HG02981 (cell line): ENCODE data around the gene FASTKD3.
"Not testable (repeated sequence)": the region's sequence is repeated elsewhere in the genome, so short reads cannot be mapped to it uniquely, and the experiment has no call there.

Source experiments
- ATAC-seq: cut with Tn5 transposase; IDR thresholded peaks from one replicate; pipeline ENCODE4 v1.9.1; 2021; ENCODE audit warnings: mild to moderate bottlenecking, moderate library complexity; ENCODE audit not compliant: unreplicated experiment

The FASTKD3 gene

GRCh38 chr5:7868773-7869473, at the start of gene FASTKD3, which contains the start of gene MTRR:
TSS of gene FASTKD3 (minus strand) at chr5:7869031. CDS start at chr5:7868083, 948 bp downstream.
TSS of gene MTRR (plus strand) at chr5:7869148. CDS start at chr5:7870795, 1,647 bp downstream.
- ATAC-seq: peak; percentile 98

GRCh38 chr5:7917130-7918123, 48.6 kb upstream of the FASTKD3 start:
- ATAC-seq: no peak

- no peak for ATAC-seq
Observed at GRCh38 chr5:7916171-7916804, 47.5 kb upstream of the FASTKD3 start.

- ATAC-seq: not testable (repeated sequence)
Observed at GRCh38 chr5:7911429-7911771, 42.6 kb upstream of the FASTKD3 start.

GRCh38 chr5:7910738-7911428, 42.1 kb upstream of the FASTKD3 start:
- ATAC-seq: peak; percentile 57

GRCh38 chr5:7908317-7908716, 39.5 kb upstream of the FASTKD3 start:
- ATAC-seq: no peak

- no peak for ATAC-seq
Observed at GRCh38 chr5:7907612-7908011, 38.8 kb upstream of the FASTKD3 start.

GRCh38 chr5:7904170-7904569, 35.3 kb upstream of the FASTKD3 start:
- no peak for ATAC-seq

GRCh38 chr5:7902666-7903625, 34.1 kb upstream of the FASTKD3 start:
- no peak for ATAC-seq

GRCh38 chr5:7902201-7902600, 33.4 kb upstream of the FASTKD3 start:
- no peak for ATAC-seq

- no peak for ATAC-seq
Observed at GRCh38 chr5:7897014-7897600, 28.3 kb upstream of the FASTKD3 start.

- peak; percentile 98 for ATAC-seq
Observed at GRCh38 chr5:7894860-7895259, 26.0 kb upstream of the FASTKD3 start.

- no peak for ATAC-seq
Observed at GRCh38 chr5:7894439-7894838, 25.6 kb upstream of the FASTKD3 start.

- no peak for ATAC-seq
Observed at GRCh38 chr5:7888901-7889300, 20.1 kb upstream of the FASTKD3 start.

- ATAC-seq: peak; percentile 60
Observed at GRCh38 chr5:7886849-7887475, 18.1 kb upstream of the FASTKD3 start.

GRCh38 chr5:7884491-7885267, 15.8 kb upstream of the FASTKD3 start:
- ATAC-seq: no peak

- no peak for ATAC-seq
Observed at GRCh38 chr5:7882926-7883325, 14.1 kb upstream of the FASTKD3 start.

GRCh38 chr5:7881816-7882215, 13.0 kb upstream of the FASTKD3 start:
- no peak for ATAC-seq
